Epidermal melanocyte (primary cell): ENCODE measurements around the gene NID1.
"Not testable (repeated sequence)": the region's sequence is repeated elsewhere in the genome, so short reads cannot be mapped to it uniquely, and the experiment has no call there.

ENCODE experiments used
- DNase-seq: peaks from one replicate; pipeline ENCODE4 v3.0.0; 2011; ENCODE audit warnings: low spot score; ENCODE audit not compliant: insufficient read length

NID1 gene

GRCh38 chr1:235937123-235937522 is 127.8 kb downstream of the NID1 start:
- DNase-seq = no peak

DNA sequence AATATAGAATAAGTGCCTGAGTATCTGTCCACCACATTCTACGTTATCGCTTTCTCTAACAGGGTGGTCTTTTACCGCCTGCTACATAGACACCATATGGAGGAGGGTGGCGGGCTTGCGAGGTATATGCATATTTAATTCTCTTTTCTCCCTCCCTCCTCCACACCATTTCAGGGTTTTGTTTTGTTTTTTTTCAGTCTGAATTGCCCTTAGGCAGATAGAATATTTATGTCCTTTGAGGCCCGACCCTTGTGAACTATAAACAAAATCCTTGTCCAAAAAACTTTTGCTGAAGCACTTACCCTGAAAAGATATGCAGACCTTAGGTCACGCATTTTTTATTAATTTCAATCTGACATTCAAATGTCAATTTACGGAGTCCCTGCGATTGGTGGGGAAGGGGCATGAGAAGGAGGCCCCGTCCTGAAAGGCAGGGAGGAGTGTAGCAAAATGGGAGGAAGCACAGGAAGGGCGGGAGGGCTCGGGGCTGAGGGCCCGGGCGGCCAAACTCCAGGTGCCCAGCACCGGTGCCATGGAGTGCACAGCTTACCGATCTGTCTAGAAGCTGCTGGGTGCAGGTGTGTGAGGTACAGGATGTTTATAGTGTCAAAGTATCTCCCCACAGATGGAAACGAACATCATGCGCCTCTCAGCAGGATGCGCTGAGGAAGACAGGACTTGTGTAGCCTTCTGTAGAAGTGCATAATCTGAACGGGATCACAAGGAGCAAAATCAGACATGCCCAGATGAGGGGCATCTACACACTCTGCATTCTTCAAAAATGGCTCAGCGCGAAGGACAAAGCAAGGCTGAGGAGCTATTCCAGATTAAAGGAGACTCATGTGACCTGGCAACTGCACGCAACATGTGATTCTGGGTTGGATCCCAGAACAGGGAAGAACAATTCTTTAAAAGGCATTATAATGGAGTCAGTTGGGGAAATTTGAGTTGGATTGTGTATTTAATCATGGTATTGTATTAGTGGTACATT is 129.4 kb downstream of the NID1 start:
- DNase-seq = no peak

GRCh38 chr1:235933766-235934116 is 131.1 kb downstream of the NID1 start:
- DNase-seq = no peak

DNA sequence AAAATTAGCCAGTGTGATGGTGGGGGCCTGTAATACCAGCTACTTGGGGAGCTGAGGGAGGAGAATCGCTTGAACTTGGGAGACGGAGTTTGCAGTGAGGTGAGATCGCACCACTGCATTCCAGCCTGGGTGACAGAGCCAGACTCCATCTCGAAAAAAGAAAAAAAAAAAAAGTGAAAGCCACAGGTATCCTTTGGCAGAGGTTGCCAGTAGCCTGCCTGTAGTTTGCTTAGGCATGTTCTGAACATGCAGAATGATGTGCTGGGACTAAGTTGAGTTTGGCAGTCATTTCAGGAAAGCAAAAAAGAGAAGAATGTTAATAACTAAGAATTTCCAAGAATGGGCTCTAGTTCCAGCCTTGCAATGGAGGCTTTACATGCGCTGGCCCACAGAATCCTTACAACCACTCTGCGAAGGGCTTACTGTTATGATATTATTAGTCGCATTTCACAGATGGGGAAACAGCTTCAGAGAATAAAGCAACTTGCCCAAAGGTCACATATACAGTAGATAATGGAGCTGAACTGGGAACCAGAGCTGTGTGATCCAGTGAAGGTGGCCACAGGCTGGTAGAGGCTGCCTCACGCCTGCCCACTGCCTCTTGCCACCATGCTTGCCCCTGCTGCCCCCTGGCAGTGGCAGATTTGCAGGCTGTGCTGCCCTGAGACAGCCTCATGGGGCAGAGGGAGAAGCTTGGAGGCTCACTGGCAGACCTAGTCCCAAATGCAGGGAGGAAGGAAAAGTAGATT is 131.7 kb downstream of the NID1 start:
- no peak for DNase-seq

GRCh38 chr1:235932090-235932510 is 132.8 kb downstream of the NID1 start:
- DNase-seq = no peak

- no peak for DNase-seq
Measured at GRCh38 chr1:235931171-235931738, 133.6 kb downstream of the NID1 start.

GRCh38 chr1:235930543-235930942 is 134.3 kb downstream of the NID1 start:
- no peak for DNase-seq

DNA sequence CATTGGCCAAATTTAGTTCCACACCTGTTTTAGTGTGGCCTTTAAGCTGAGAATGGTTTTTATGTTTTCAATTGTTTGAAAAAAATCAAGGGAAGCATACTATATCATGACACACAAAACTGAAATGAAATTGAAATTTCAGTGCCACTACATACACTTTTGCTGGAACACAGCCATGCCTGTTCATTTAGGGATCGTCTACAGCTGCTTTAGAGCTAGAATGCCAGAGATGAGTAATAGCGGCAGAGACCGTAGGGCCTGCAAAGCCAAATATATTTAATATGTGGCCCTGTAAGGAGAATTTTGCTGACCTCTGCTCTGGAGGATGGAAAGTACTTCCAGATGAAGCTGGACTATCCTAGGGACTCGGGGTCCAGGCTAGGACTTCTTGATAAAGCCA is 135.7 kb downstream of the NID1 start:
- no peak for DNase-seq

- DNase-seq = no peak
Measured at GRCh38 chr1:235928197-235928596, 136.7 kb downstream of the NID1 start.

DNA sequence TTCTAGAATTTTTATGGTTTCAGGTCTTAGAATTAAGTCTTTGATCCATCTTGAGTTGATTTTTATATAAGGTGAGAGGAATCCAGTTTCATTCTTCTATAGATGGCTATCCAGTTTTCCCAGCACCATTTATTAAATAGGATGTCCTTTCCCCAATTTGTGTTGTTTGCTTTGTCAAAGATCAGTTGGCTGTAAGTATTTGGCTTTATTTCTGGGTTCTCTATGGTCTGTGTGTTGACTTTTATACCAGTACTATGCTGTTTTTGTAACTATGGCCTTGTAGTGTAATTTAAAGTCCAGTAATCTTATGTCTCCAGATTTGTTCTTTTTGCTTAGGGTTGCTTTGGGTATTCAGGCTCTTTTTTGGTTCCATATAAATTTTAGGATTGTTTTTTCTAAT is 137.3 kb downstream of the NID1 start:
- not testable (repeated sequence) for DNase-seq
